ENCODE results near the gene MRPL49. TPM values are rescaled to one million over a fixed set of nuclear protein-coding genes. Genes with fewer than 3 reads are reported as not detected.

The MRPL49 gene
- total RNA-seq, 1 donor from 2014 or later = 53.7 TPM

DNA sequence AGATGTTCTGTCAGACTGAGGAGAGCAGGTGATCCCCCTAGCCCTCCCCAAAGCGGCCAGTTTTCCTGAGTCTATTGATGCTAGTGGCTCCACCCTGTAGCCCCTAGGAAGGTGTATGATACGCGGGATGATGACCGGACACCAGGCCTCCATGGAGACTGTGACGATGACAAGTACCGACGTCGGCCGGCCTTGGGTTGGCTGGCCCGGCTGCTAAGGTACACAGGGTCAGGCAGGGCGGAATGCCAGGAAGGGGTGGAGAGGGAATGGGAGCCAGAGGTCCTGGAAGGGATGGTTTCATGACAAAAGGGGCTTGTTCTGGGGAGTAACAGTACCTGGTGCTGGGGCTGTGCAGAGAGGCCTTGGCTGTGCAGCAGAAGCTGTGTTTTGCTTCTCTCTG is 34.9 kb upstream of the MRPL49 start:
- TF ChIP-seq, protein P1, sequence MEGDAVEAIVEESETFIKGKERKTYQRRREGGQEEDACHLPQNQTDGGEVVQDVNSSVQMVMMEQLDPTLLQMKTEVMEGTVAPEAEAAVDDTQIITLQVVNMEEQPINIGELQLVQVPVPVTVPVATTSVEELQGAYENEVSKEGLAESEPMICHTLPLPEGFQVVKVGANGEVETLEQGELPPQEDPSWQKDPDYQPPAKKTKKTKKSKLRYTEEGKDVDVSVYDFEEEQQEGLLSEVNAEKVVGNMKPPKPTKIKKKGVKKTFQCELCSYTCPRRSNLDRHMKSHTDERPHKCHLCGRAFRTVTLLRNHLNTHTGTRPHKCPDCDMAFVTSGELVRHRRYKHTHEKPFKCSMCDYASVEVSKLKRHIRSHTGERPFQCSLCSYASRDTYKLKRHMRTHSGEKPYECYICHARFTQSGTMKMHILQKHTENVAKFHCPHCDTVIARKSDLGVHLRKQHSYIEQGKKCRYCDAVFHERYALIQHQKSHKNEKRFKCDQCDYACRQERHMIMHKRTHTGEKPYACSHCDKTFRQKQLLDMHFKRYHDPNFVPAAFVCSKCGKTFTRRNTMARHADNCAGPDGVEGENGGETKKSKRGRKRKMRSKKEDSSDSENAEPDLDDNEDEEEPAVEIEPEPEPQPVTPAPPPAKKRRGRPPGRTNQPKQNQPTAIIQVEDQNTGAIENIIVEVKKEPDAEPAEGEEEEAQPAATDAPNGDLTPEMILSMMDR (IDR thresholded peaks at IDR 0.05) = no peak
- H3K36me3 ChIP-seq = peaks cover 44% of the 10 kb centered on the region
- H3K27me3 ChIP-seq = no peaks in the 10 kb centered on the region
- no peak for ATAC-seq
- peaks cover 7% of the 10 kb centered on the region for H3K4me1 ChIP-seq
- H3K9me3 ChIP-seq = no peaks in the 10 kb centered on the region
- H3K4me3 ChIP-seq = no peak overlapping the region
- no peak overlapping the region for H3K27ac ChIP-seq
- intact Hi-C loops (cut with DNase I) = no loop called here
- DNase-seq = no peak

DNA sequence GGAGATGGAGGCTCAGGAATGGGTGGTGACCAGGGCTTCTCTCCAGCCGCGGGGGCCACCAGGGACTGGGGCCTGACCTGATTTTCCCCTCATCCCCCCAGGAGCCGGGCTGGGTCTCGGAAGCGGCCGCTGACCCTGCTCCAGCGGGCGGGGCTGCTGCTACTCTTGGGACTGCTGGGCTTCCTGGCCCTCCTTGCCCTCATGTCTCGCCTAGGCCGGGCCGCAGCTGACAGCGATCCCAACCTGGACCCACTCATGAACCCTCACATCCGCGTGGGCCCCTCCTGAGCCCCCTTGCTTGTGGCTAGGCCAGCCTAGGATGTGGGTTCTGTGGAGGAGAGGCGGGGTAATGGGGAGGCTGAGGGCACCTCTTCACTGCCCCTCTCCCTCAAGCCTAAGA is 34.3 kb upstream of the MRPL49 start:
- no peak for DNase-seq
- H3K9me3 ChIP-seq = no peaks in the 10 kb centered on the region
- H3K4me1 ChIP-seq = peaks cover 7% of the 10 kb centered on the region
- ATAC-seq = no peak
- H3K27me3 ChIP-seq = no peaks in the 10 kb centered on the region
- H3K36me3 ChIP-seq = peaks cover 44% of the 10 kb centered on the region
- intact Hi-C loops (cut with DNase I) = no loop called here
- TF ChIP-seq, protein P1 (IDR thresholded peaks at IDR 0.05) = no peak
- no peak overlapping the region for H3K4me3 ChIP-seq
- no peak overlapping the region for H3K27ac ChIP-seq

DNA sequence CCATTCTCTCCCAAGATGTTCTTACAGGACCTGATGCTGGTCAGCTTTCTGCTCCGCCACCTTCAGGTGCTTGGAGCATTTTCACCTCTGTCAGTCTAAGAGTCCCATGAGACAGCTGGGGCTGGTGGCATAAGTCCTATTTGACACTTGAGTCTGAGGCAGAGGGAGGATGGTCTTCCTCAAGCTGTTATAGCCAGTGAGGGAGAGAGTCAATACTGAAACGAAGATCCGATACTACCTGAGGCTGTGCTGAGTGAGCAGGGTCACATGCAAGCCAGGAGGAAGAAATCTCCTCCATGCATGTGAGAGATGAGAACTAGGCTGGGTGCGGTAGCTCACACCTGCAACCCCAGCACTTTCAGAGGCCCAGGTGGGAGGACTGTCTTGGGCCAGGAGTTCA is 32.5 kb upstream of the MRPL49 start:
- intact Hi-C loops (cut with DNase I) = no loop called here
- DNase-seq (no peak), ATAC-seq (no peak)
- H3K9me3 ChIP-seq = no peaks in the 10 kb centered on the region
- H3K4me3 ChIP-seq = no peak overlapping the region
- peaks cover 6% of the 10 kb centered on the region for H3K4me1 ChIP-seq
- H3K27ac ChIP-seq = no peak overlapping the region
- H3K27me3 ChIP-seq = no peaks in the 10 kb centered on the region
- TF ChIP-seq, protein P1 (IDR thresholded peaks at IDR 0.05) = no peak
- H3K36me3 ChIP-seq = peaks cover 44% of the 10 kb centered on the region

DNA sequence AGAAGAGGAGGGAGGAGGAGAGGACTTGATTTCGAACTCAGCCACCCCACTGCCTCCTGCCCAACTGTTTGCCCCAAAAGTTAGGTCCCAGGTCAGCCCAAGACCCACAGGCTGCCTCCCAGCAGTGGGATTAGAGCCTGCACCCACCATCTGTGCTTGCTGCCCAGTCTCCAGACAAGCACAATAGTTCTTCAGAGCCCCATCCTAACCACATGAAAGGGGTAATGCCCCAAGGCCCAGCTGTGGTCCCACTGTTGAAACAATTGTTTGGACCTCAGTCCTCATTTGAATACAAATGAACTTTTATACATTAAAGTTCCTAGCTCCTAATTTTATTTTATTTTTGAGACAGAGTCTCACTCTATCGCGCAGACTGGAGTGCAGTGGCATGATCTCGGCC is 31.5 kb upstream of the MRPL49 start:
- DNase-seq = no peak
- no peak for ATAC-seq
- H3K4me3 ChIP-seq = no peak overlapping the region
- H3K27me3 ChIP-seq = no peaks in the 10 kb centered on the region
- H3K36me3 ChIP-seq = peaks cover 38% of the 10 kb centered on the region
- intact Hi-C loops (cut with DNase I) = no loop called here
- TF ChIP-seq, protein P1 (IDR thresholded peaks at IDR 0.05) = no peak
- no peaks in the 10 kb centered on the region for H3K9me3 ChIP-seq
- no peak overlapping the region for H3K27ac ChIP-seq
- no peaks in the 10 kb centered on the region for H3K4me1 ChIP-seq

DNA sequence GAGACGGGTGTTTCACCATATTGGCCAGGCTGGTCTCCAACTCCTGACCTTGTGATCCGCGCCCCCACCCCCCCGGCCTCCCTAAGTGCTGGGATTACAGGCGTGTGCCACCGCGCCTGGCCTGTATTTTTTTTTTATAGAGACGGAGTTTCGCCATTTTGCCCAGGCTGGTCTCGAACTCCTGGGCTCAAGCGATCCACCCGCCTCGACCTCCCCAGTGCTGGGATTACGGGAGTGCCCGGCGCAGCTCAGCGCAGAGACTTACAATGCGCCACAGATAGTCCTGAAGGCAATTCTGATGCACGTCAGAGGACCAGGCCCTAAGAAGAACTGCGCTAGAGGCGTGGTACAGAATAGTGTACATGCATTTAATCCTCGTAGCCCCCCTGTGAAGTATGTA is 26.7 kb upstream of the MRPL49 start:
- TF ChIP-seq, protein P1 (IDR thresholded peaks at IDR 0.05) = no peak
- H3K4me3 ChIP-seq = peak overlapping the region; percentile 90
- H3K27me3 ChIP-seq = no peaks in the 10 kb centered on the region
- DNase-seq = no peak
- no peaks in the 10 kb centered on the region for H3K9me3 ChIP-seq
- H3K4me1 ChIP-seq = peaks cover 8% of the 10 kb centered on the region
- H3K36me3 ChIP-seq = peaks cover 12% of the 10 kb centered on the region
- ATAC-seq = no peak
- peak overlapping the region; percentile 94 for H3K27ac ChIP-seq
- intact Hi-C loops (cut with DNase I) = no loop called here
